PFSK-1 (cell line): ENCODE results near the gene ENTHD1.

Experiments used
- POLR2AphosphoS5 ChIP-seq: IDR thresholded peaks from 2 replicates; pipeline ENCODE4 v1.6.1; 2012; ENCODE audit warnings: low read depth, mild to moderate bottlenecking, control low read depth, low read length, moderate library complexity
- SIN3A ChIP-seq: IDR thresholded peaks from 2 replicates; pipeline ENCODE4 v1.6.1; 2012; ENCODE audit warnings: mild to moderate bottlenecking, low read length, moderate library complexity, borderline replicate concordance; ENCODE audit not compliant: insufficient read depth
- TF ChIP-seq, protein P1 (sequence below), 2 experiments: IDR thresholded peaks; 2 replicates each; pipeline versions ENCODE4 v1.6.1 to v1.8.0; 2011 to 2012; ENCODE audit warnings: low read depth in 2 of 2, low read length in 2 of 2, control low read depth in 1 of 2, inconsistent platforms in 1 of 2, mild to moderate bottlenecking in 1 of 2, moderate library complexity in 1 of 2; ENCODE audit not compliant: insufficient read depth in 1 of 2

DNA sequence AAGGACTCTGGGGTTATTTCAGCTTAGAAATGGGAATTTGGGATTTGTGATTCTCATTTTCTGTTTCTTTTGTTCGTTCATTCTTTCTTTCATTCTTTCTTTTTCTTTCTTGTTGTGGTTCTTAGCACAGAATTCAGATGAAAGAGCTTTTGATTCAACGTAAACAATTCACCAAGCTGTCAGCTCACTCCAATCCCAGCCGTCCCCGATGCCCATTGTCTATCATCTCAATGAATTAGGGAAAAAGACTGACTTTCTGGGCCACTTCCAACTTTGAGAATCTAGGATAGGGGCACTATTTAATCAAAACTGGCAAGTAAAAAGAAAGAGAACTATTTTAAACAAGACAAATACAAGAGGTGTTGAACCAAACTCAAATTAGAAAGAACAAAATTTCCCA lies 41.6 kb upstream of the ENTHD1 start:
- TF ChIP-seq, protein P1, sequence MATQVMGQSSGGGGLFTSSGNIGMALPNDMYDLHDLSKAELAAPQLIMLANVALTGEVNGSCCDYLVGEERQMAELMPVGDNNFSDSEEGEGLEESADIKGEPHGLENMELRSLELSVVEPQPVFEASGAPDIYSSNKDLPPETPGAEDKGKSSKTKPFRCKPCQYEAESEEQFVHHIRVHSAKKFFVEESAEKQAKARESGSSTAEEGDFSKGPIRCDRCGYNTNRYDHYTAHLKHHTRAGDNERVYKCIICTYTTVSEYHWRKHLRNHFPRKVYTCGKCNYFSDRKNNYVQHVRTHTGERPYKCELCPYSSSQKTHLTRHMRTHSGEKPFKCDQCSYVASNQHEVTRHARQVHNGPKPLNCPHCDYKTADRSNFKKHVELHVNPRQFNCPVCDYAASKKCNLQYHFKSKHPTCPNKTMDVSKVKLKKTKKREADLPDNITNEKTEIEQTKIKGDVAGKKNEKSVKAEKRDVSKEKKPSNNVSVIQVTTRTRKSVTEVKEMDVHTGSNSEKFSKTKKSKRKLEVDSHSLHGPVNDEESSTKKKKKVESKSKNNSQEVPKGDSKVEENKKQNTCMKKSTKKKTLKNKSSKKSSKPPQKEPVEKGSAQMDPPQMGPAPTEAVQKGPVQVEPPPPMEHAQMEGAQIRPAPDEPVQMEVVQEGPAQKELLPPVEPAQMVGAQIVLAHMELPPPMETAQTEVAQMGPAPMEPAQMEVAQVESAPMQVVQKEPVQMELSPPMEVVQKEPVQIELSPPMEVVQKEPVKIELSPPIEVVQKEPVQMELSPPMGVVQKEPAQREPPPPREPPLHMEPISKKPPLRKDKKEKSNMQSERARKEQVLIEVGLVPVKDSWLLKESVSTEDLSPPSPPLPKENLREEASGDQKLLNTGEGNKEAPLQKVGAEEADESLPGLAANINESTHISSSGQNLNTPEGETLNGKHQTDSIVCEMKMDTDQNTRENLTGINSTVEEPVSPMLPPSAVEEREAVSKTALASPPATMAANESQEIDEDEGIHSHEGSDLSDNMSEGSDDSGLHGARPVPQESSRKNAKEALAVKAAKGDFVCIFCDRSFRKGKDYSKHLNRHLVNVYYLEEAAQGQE (IDR thresholded peaks at IDR 0.05; ENCODE audit: insufficient read depth in 1 of 2, low read depth in 2 of 2, low read length in 2 of 2) = no peak
- no peak for TF ChIP-seq POLR2AphosphoS5
- TF ChIP-seq SIN3A = no peak
